Hair follicular keratinocyte (primary cell): ENCODE data around the gene CAB39L. TPM values are rescaled to one million over a fixed set of nuclear protein-coding genes. Genes with fewer than 3 reads are reported as not detected.

Experiments used
- total RNA-seq: library from RNA; depleted of rRNA; stranded (reverse); fragments of >200 nt; gene quantifications from 2 replicates; pipeline ENCODE4 v1.2.3, GENCODE V29; 2015

Gene CAB39L
- 5.9 and 6.2 TPM in 2 replicates for total RNA-seq

GRCh38 chr13:49443704-49444523, at the start of gene CAB39L, which contains the start of gene SETDB2:
Gene CAB39L, minus strand, starts transcription at chr13:49444064. Its CDS starts 61,154 bp downstream, at chr13:49382910.
Gene SETDB2, plus strand, starts transcription at chr13:49444274. Its CDS starts 7,620 bp downstream, at chr13:49451894.

Other genes with a start within 250 kb of the CAB39L start
- not detected in 2 replicates for gene MLNR, start 223.7 kb downstream of the CAB39L start, total RNA-seq
- gene CDADC1, start 196.1 kb downstream of the CAB39L start, total RNA-seq, result 1.6 and 8.3 TPM in 2 replicates
- 2.5 and 3.6 TPM in 2 replicates for gene SETDB2, start 210 bp upstream of the CAB39L start, total RNA-seq
- 14.0 and 16.3 TPM in 2 replicates for gene PHF11, start 51.9 kb upstream of the CAB39L start, total RNA-seq
- 16.3 and 18.0 TPM in 2 replicates for gene RCBTB1, start 141.5 kb upstream of the CAB39L start, total RNA-seq
- 0.08 TPM in 1 of 2 replicates, not detected in the other for gene ARL11, start 184.4 kb upstream of the CAB39L start, total RNA-seq
- gene EBPL, start 247.4 kb upstream of the CAB39L start, total RNA-seq, result 65.2 and 115 TPM in 2 replicates